ENCODE results near the gene AZI2. TPM values are rescaled to one million over a fixed set of nuclear protein-coding genes. Genes with fewer than 3 reads are reported as not detected.
A peak's percentile ranks its signal among the peaks of the same experiment; 100 is the strongest.

Gene AZI2
- total and polyA plus RNA-seq, 10 of the 15 experiments (the other 5 are each of a cell fraction or from before 2014, with no cell fraction given), result 19.9 to 91.7 (median 35.5) TPM

GRCh38 chr3:28347374-28348264, 1.0 kb downstream of the AZI2 start:
- ChIA-PET RAD21 (ENCODE audit: unreplicated experiment) (interaction anchor here (1.0 to 1.6 kb wide), 2 partner anchors 20 to 21 kb away, joined by 4 to 5 read pairs; no protein-coding TSS in a partner anchor), SMC1A (ENCODE audit: uncharacterized antibody, unreplicated experiment) (interaction anchor here (0.6 to 2.4 kb wide), 4 partner anchors 8 to 633 kb away, joined by 3 to 7 read pairs (median 4); no protein-coding TSS in a partner anchor), CTCF (interaction anchor here (1.7 to 2.0 kb wide), 4 partner anchors 10 to 635 kb away, joined by 7 to 18 read pairs (median 10); no protein-coding TSS in a partner anchor), POLR2A (interaction anchor here (1.6 to 1.9 kb wide), 2 partner anchors 21 to 636 kb away, joined by 12 to 17 read pairs; no protein-coding TSS in a partner anchor)
- in situ Hi-C loops (cut with MboI), result loop anchor here (10.0 to 25.0 kb wide), 2 partner anchors 863 to 1210 kb away; partner anchors contain the start of gene SLC4A7
- Histone ChIP-seq H3K4me2 (ENCODE audit: control insufficient read depth, insufficient read depth) (peak overlapping the region; percentile 84), H3K4me1 (ENCODE audit: control insufficient read depth, insufficient read depth, low read length) (no peaks in the 10 kb centered on the region), H3K36me3 (ENCODE audit: control insufficient read depth in 2 of 2, insufficient read depth in 2 of 2, low read length in 1 of 2) (no peaks in the 10 kb centered on the region), H3K27ac (ENCODE audit: control insufficient read depth, insufficient read depth) (peak overlapping the region; percentile 97), H3K9ac (ENCODE audit: control insufficient read depth, insufficient read depth, low read length) (peak overlapping the region; percentile 98), H3K9me3 (replicated peaks; ENCODE audit: control insufficient read depth, insufficient read depth, low read length) (no peaks in the 10 kb centered on the region), H3K4me3 (peak overlapping the region; percentile 81), H2AFZ (ENCODE audit: control insufficient read depth, low read depth, low read length) (peak overlapping the region; percentile 87), H3K27me3 (replicated peaks in 1 of 2; ENCODE audit: control insufficient read depth in 2 of 2, insufficient read depth in 2 of 2, low read length in 1 of 2) (no peaks in the 10 kb centered on the region), H4K20me1 (ENCODE audit: control insufficient read depth, insufficient read depth) (no peaks in the 10 kb centered on the region), H3K79me2 (ENCODE audit: control insufficient read depth, insufficient read depth, low read length) (peaks cover 63% of the 10 kb centered on the region)
- intact Hi-C loops (cut with micrococcal nuclease; ENCODE audit: unreplicated experiment), result loop anchor here (10.0 kb wide), 1 partner anchor 863 kb away; the partner anchor contains the start of gene SLC4A7
- DNase-seq (ENCODE audit: low read depth, low spot score), result no peak
- TF ChIP-seq MLLT1 (IDR thresholded peaks at IDR 0.05), result peak; percentile 62; the same call in 1 of the 2 replicates
- TF ChIP-seq RAD21 (IDR thresholded peaks at IDR 0.05; ENCODE audit: insufficient read depth, low read depth, low read length), result no peak
- no peak for FAIRE-seq
- no peak for ATAC-seq
- BruUV-seq (replicated peaks), result TSS peak; percentile 58
- WGBS (ENCODE audit: insufficient coverage, insufficient replicate concordance, low lambda C conversion rate, missing lambda C conversion rate), result 85% methylated on average over 16 of the region's 16 CpGs

All from GM12878 (cell line).